ENCODE measurements around the gene MEPE.

Gene MEPE

GRCh38 chr4:87805971-87806370 is 26.8 kb upstream of the MEPE start:
- Histone ChIP-seq H3K79me1 (replicated peaks; ENCODE audit: low read length, poor library complexity, severe bottlenecking) (no peaks in the 10 kb centered on the region), H3K36me3 (ENCODE audit: control insufficient read depth in 1 of 2, insufficient read depth in 2 of 2, low read depth in 1 of 2, low read length in 2 of 2) (no peaks in the 10 kb centered on the region), H2AK5ac (ENCODE audit: low read length, severe bottlenecking) (no peak overlapping the region), H2BK5ac (ENCODE audit: low read depth, low read length, poor library complexity, severe bottlenecking) (no peak overlapping the region), H2BK120ac (ENCODE audit: low read depth, low read length) (no peak overlapping the region), H3K27me3 (ENCODE audit: control insufficient read depth in 1 of 2, insufficient read depth in 1 of 2, low read length in 2 of 2) (no peaks in the 10 kb centered on the region), H4K8ac (ENCODE audit: low read length) (no peak overlapping the region), H3K27ac (ENCODE audit: low read length, poor library complexity, severe bottlenecking) (no peak overlapping the region), H3K18ac (ENCODE audit: low read depth in 1 of 2, low read length in 2 of 2) (no peak overlapping the region), H3K4me1 (ENCODE audit: control insufficient read depth, insufficient read depth, low read depth, low read length) (peaks cover 1% of the 10 kb centered on the region), H3K23ac (ENCODE audit: low read length in 2 of 2) (no peak overlapping the region), H3K4me3 (ENCODE audit: insufficient read depth in 1 of 2, low read depth in 1 of 2, low read length in 2 of 2) (no peak overlapping the region), H2BK12ac (ENCODE audit: low read length in 2 of 2) (no peak overlapping the region), H2BK15ac (ENCODE audit: low read depth, poor library complexity, severe bottlenecking) (no peak overlapping the region), H2AFZ (ENCODE audit: low read depth, low read length) (no peak overlapping the region), H3K4ac (ENCODE audit: low read depth in 1 of 2, low read length in 2 of 2) (no peak overlapping the region), H3K14ac (ENCODE audit: low read length in 2 of 2) (no peak overlapping the region), H4K91ac (ENCODE audit: low read length) (no peak overlapping the region), H3K9ac (ENCODE audit: low read length) (no peak overlapping the region), H3K4me2 (ENCODE audit: low read length, poor library complexity, severe bottlenecking) (no peak overlapping the region), H3K9me3 (ENCODE audit: control insufficient read depth, low read length) (no peaks in the 10 kb centered on the region)
- DNase-seq: peak; percentile 37
- 17% methylated on average over 1 of the region's 2 CpGs for WGBS

- WGBS: 79% methylated on average over 2 of the region's 3 CpGs
- no peak overlapping the region for H3K4ac ChIP-seq (ENCODE audit: low read depth in 1 of 2, low read length in 2 of 2)
- no peak overlapping the region for H2AK5ac ChIP-seq (ENCODE audit: low read length, severe bottlenecking)
- no peak overlapping the region for H2BK15ac ChIP-seq (ENCODE audit: low read depth, poor library complexity, severe bottlenecking)
- peak overlapping the region in 1 of 2 experiments; percentile 21 for H3K18ac ChIP-seq (ENCODE audit: low read depth in 1 of 2, low read length in 2 of 2)
- H2BK5ac ChIP-seq (ENCODE audit: low read depth, low read length, poor library complexity, severe bottlenecking): no peak overlapping the region
- H2BK120ac ChIP-seq (ENCODE audit: low read depth, low read length): no peak overlapping the region
- H3K9me3 ChIP-seq (ENCODE audit: control insufficient read depth, low read length): no peaks in the 10 kb centered on the region
- H3K4me3 ChIP-seq (ENCODE audit: insufficient read depth in 1 of 2, low read depth in 1 of 2, low read length in 2 of 2): no peak overlapping the region
- no peaks in the 10 kb centered on the region for H3K79me1 ChIP-seq (replicated peaks; ENCODE audit: low read length, poor library complexity, severe bottlenecking)
- H3K27me3 ChIP-seq (ENCODE audit: control insufficient read depth in 1 of 2, insufficient read depth in 1 of 2, low read length in 2 of 2): no peaks in the 10 kb centered on the region
- no peak overlapping the region for H3K14ac ChIP-seq (ENCODE audit: low read length in 2 of 2)
- no peak overlapping the region for H3K27ac ChIP-seq (ENCODE audit: low read length, poor library complexity, severe bottlenecking)
- H3K23ac ChIP-seq (ENCODE audit: low read length in 2 of 2): no peak overlapping the region
- H3K4me2 ChIP-seq (ENCODE audit: low read length, poor library complexity, severe bottlenecking): no peak overlapping the region
- H4K91ac ChIP-seq (ENCODE audit: low read length): no peak overlapping the region
- H3K9ac ChIP-seq (ENCODE audit: low read length): no peak overlapping the region
- H3K4me1 ChIP-seq (ENCODE audit: control insufficient read depth, insufficient read depth, low read depth, low read length): peaks cover 1% of the 10 kb centered on the region
- no peak overlapping the region for H2BK12ac ChIP-seq (ENCODE audit: low read length in 2 of 2)
- DNase-seq: no peak
- no peaks in the 10 kb centered on the region for H3K36me3 ChIP-seq (ENCODE audit: control insufficient read depth in 1 of 2, insufficient read depth in 2 of 2, low read depth in 1 of 2, low read length in 2 of 2)
- H2AFZ ChIP-seq (ENCODE audit: low read depth, low read length): no peak overlapping the region
- H4K8ac ChIP-seq (ENCODE audit: low read length): no peak overlapping the region
Measured at GRCh38 chr4:87806520-87806919, 26.2 kb upstream of the MEPE start.

- no peaks in the 10 kb centered on the region for H3K36me3 ChIP-seq (ENCODE audit: control insufficient read depth in 1 of 2, insufficient read depth in 2 of 2, low read depth in 1 of 2, low read length in 2 of 2)
- no peak overlapping the region for H3K27ac ChIP-seq (ENCODE audit: low read length, poor library complexity, severe bottlenecking)
- no peak overlapping the region for H3K4me2 ChIP-seq (ENCODE audit: low read length, poor library complexity, severe bottlenecking)
- H4K8ac ChIP-seq (ENCODE audit: low read length): no peak overlapping the region
- H3K9ac ChIP-seq (ENCODE audit: low read length): no peak overlapping the region
- H3K9me3 ChIP-seq (ENCODE audit: control insufficient read depth, low read length): no peaks in the 10 kb centered on the region
- H3K18ac ChIP-seq (ENCODE audit: low read depth in 1 of 2, low read length in 2 of 2): no peak overlapping the region
- no peak overlapping the region for H2AK5ac ChIP-seq (ENCODE audit: low read length, severe bottlenecking)
- H3K79me1 ChIP-seq (replicated peaks; ENCODE audit: low read length, poor library complexity, severe bottlenecking): no peaks in the 10 kb centered on the region
- no peak overlapping the region for H2BK15ac ChIP-seq (ENCODE audit: low read depth, poor library complexity, severe bottlenecking)
- H3K23ac ChIP-seq (ENCODE audit: low read length in 2 of 2): no peak overlapping the region
- H2AFZ ChIP-seq (ENCODE audit: low read depth, low read length): no peak overlapping the region
- no peak overlapping the region for H3K4ac ChIP-seq (ENCODE audit: low read depth in 1 of 2, low read length in 2 of 2)
- no peak overlapping the region for H2BK12ac ChIP-seq (ENCODE audit: low read length in 2 of 2)
- no peaks in the 10 kb centered on the region for H3K27me3 ChIP-seq (ENCODE audit: control insufficient read depth in 1 of 2, insufficient read depth in 1 of 2, low read length in 2 of 2)
- H3K14ac ChIP-seq (ENCODE audit: low read length in 2 of 2): no peak overlapping the region
- H3K4me3 ChIP-seq (ENCODE audit: insufficient read depth in 1 of 2, low read depth in 1 of 2, low read length in 2 of 2): no peak overlapping the region
- no peak for DNase-seq
- peaks cover 1% of the 10 kb centered on the region for H3K4me1 ChIP-seq (ENCODE audit: control insufficient read depth, insufficient read depth, low read depth, low read length)
- no peak overlapping the region for H2BK120ac ChIP-seq (ENCODE audit: low read depth, low read length)
- no peak overlapping the region for H4K91ac ChIP-seq (ENCODE audit: low read length)
- WGBS: 90% methylated on average over 2 of the region's 3 CpGs
- H2BK5ac ChIP-seq (ENCODE audit: low read depth, low read length, poor library complexity, severe bottlenecking): no peak overlapping the region
Measured at GRCh38 chr4:87807402-87807801, 25.4 kb upstream of the MEPE start.

- H3K14ac ChIP-seq (ENCODE audit: low read length in 2 of 2): no peak overlapping the region
- no CpG with 5 or more reads among the region's 2 CpGs for WGBS
- no peak for DNase-seq
- H2BK15ac ChIP-seq (ENCODE audit: low read depth, poor library complexity, severe bottlenecking): no peak overlapping the region
- no peak overlapping the region for H3K4ac ChIP-seq (ENCODE audit: low read depth in 1 of 2, low read length in 2 of 2)
- no peak overlapping the region for H3K4me3 ChIP-seq (ENCODE audit: insufficient read depth in 1 of 2, low read depth in 1 of 2, low read length in 2 of 2)
- H4K91ac ChIP-seq (ENCODE audit: low read length): no peak overlapping the region
- H2BK120ac ChIP-seq (ENCODE audit: low read depth, low read length): no peak overlapping the region
- H2BK12ac ChIP-seq (ENCODE audit: low read length in 2 of 2): no peak overlapping the region
- no peak overlapping the region for H3K9ac ChIP-seq (ENCODE audit: low read length)
- no peak overlapping the region for H2AK5ac ChIP-seq (ENCODE audit: low read length, severe bottlenecking)
- H3K79me1 ChIP-seq (replicated peaks; ENCODE audit: low read length, poor library complexity, severe bottlenecking): no peaks in the 10 kb centered on the region
- no peak overlapping the region for H2AFZ ChIP-seq (ENCODE audit: low read depth, low read length)
- no peak overlapping the region for H4K8ac ChIP-seq (ENCODE audit: low read length)
- H3K9me3 ChIP-seq (ENCODE audit: control insufficient read depth, low read length): no peaks in the 10 kb centered on the region
- H3K36me3 ChIP-seq (ENCODE audit: control insufficient read depth in 1 of 2, insufficient read depth in 2 of 2, low read depth in 1 of 2, low read length in 2 of 2): no peaks in the 10 kb centered on the region
- no peaks in the 10 kb centered on the region for H3K4me1 ChIP-seq (ENCODE audit: control insufficient read depth, insufficient read depth, low read depth, low read length)
- H3K27ac ChIP-seq (ENCODE audit: low read length, poor library complexity, severe bottlenecking): no peak overlapping the region
- H3K4me2 ChIP-seq (ENCODE audit: low read length, poor library complexity, severe bottlenecking): no peak overlapping the region
- H3K23ac ChIP-seq (ENCODE audit: low read length in 2 of 2): no peak overlapping the region
- no peak overlapping the region for H3K18ac ChIP-seq (ENCODE audit: low read depth in 1 of 2, low read length in 2 of 2)
- H3K27me3 ChIP-seq (ENCODE audit: control insufficient read depth in 1 of 2, insufficient read depth in 1 of 2, low read length in 2 of 2): no peaks in the 10 kb centered on the region
- H2BK5ac ChIP-seq (ENCODE audit: low read depth, low read length, poor library complexity, severe bottlenecking): no peak overlapping the region
Measured at GRCh38 chr4:87811977-87812376, 20.8 kb upstream of the MEPE start.
